Measurements from ENCODE around the gene SMARCAL1.

DNA sequence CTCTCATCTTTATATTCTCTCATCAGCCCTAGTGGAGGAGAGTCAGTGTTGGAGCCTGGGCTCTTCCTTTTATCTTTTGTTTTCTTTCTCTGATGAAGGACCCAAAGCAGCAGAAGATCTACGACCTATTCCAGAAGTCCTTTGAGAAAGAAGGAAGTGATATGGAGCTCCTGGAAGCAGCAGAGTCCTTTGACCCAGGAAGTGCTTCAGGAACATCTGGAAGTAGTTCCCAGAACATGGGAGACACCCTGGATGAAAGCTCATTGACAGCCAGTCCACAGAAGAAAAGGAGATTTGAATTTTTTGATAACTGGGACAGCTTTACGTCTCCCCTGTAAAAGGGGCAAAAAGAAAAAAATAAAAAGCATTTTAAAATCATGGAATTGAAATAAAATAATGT is 70.4 kb downstream of the SMARCAL1 start:
- TF ChIP-seq, protein P1, sequence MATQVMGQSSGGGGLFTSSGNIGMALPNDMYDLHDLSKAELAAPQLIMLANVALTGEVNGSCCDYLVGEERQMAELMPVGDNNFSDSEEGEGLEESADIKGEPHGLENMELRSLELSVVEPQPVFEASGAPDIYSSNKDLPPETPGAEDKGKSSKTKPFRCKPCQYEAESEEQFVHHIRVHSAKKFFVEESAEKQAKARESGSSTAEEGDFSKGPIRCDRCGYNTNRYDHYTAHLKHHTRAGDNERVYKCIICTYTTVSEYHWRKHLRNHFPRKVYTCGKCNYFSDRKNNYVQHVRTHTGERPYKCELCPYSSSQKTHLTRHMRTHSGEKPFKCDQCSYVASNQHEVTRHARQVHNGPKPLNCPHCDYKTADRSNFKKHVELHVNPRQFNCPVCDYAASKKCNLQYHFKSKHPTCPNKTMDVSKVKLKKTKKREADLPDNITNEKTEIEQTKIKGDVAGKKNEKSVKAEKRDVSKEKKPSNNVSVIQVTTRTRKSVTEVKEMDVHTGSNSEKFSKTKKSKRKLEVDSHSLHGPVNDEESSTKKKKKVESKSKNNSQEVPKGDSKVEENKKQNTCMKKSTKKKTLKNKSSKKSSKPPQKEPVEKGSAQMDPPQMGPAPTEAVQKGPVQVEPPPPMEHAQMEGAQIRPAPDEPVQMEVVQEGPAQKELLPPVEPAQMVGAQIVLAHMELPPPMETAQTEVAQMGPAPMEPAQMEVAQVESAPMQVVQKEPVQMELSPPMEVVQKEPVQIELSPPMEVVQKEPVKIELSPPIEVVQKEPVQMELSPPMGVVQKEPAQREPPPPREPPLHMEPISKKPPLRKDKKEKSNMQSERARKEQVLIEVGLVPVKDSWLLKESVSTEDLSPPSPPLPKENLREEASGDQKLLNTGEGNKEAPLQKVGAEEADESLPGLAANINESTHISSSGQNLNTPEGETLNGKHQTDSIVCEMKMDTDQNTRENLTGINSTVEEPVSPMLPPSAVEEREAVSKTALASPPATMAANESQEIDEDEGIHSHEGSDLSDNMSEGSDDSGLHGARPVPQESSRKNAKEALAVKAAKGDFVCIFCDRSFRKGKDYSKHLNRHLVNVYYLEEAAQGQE (IDR thresholded peaks at IDR 0.05; ENCODE audit: insufficient read depth in 1 of 2, low read depth in 2 of 2, low read length in 1 of 2): no peak
- TF ChIP-seq, protein P2, sequence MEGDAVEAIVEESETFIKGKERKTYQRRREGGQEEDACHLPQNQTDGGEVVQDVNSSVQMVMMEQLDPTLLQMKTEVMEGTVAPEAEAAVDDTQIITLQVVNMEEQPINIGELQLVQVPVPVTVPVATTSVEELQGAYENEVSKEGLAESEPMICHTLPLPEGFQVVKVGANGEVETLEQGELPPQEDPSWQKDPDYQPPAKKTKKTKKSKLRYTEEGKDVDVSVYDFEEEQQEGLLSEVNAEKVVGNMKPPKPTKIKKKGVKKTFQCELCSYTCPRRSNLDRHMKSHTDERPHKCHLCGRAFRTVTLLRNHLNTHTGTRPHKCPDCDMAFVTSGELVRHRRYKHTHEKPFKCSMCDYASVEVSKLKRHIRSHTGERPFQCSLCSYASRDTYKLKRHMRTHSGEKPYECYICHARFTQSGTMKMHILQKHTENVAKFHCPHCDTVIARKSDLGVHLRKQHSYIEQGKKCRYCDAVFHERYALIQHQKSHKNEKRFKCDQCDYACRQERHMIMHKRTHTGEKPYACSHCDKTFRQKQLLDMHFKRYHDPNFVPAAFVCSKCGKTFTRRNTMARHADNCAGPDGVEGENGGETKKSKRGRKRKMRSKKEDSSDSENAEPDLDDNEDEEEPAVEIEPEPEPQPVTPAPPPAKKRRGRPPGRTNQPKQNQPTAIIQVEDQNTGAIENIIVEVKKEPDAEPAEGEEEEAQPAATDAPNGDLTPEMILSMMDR (IDR thresholded peaks at IDR 0.05): no peak
- TF ChIP-seq POLR2AphosphoS5 (IDR thresholded peaks at IDR 0.05; ENCODE audit: low read depth, low read length): no peak
